ENCODE measurements around the gene ARF6.
"Not testable (repeated sequence)": the region's sequence is repeated elsewhere in the genome, so short reads cannot be mapped to it uniquely, and the experiment has no call there.

ARF6 gene

DNA sequence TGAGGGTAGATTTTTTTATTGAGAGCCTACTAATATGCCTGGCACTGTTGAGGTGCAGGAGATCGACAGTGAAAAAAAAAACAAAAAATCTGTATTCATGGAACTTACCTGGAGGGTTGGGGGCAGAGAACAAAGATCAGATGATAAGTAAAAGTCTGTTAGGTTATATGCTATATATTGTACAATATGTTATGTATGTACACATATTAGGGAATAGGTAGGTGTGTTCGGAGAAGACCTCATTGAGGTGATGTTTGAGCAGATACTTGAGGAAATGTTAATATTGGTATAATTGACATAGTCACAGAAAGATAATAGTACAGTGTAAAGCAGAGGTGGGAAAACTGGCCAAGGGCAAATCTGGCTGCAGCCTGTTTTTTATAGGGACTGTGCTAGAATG is 5.6 kb downstream of the ARF6 start:
- H3K4me3 ChIP-seq = peak overlapping the region in 3 of 7 experiments; percentile 3 to 87 (median 15)
- peak overlapping the region in 15 of 21 experiments; percentile 7 to 100 (median 65) for H3K27ac ChIP-seq

DNA sequence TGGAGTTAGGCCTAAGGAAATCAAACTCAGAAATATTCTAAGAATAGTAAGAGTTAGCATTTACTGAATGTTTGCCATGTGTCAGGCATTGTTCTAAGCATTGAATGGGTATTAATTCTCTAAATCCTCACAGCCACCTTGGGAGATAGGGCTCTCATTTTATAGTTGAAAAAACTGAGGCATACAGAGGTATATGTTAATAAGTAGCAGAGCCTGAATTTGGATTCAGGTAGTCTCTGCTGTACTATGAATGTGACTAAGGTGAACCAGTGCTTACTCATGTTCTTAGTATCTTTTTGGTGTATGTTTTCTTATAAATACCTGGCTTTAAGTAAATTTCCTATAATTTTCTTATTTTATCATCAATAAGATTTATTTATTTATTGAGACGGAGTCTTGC is 8.1 kb downstream of the ARF6 start:
- no peak overlapping the region for H3K4me3 ChIP-seq
- H3K27ac ChIP-seq = no peak overlapping the region

DNA sequence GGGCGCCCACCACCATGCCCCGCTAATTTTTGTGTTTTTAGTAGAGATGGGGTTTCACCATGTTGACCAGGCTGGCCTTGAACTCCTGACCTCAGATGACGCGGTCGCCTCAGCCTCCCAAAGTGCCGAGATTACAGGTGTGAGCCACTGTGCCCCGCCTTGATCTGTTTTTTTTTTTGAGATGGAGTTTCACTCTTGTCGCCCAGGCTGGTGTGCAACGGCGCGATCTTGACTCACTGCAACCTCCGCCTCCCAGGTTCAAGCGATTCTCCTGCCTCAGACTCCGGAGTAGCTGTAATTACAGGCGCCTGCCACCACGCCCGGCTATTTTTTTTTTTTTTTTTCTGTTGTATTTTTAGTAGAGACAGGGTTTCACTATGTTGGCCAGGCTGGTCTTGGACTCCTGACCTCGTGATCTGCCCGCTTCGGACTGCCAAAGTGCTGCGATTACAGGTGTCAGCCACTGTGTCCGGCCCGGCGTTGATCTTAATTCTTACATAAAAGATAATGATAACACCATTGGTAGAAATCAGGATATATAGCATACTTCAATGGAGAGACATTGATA is 9.9 kb downstream of the ARF6 start:
- H3K4me3 ChIP-seq, H3K27ac ChIP-seq: not testable (repeated sequence)

DNA sequence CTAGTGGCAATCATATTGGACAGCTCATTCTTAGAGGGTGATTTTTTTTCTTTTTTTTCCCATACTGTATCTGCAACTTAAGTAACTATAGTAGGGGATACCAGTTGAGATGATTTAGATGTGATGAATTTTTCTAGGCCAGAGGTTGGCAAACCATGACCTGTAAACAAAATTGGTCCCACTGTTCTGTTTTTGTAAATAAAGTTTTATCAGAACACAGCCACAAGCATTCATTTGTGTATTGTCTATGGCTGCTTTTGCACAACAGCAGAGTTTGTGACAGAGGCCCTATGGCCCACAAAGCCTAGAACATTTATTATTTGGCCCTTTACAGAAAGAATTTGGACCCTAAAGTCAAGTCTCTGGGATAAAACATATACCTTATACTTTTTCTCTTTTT is 11.4 kb downstream of the ARF6 start:
- Histone ChIP-seq H3K4me3 (no peak overlapping the region), H3K27ac (no peak overlapping the region)

DNA sequence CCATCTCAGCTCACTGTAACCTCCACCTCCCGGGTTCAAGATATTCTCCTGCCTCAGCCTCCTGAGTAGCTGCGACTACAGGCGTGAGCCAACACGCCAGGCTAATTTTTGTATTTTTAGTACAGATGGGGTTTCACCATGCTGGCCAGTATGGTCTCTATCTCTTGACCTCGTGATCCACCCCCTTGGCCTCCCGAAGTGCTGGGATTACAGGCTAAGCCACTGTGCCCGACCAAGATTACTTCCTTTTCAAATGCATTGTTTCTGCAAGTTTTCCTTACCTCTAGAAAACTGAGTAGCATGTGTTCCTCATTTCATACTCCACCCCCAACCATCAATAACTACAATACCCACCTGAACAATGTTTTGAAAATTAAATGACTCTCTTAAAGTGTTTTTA is 13.1 kb downstream of the ARF6 start:
- Histone ChIP-seq H3K4me3 (no peak overlapping the region), H3K27ac (peak overlapping the region in 8 of 21 experiments; percentile 19 to 85 (median 50))

DNA sequence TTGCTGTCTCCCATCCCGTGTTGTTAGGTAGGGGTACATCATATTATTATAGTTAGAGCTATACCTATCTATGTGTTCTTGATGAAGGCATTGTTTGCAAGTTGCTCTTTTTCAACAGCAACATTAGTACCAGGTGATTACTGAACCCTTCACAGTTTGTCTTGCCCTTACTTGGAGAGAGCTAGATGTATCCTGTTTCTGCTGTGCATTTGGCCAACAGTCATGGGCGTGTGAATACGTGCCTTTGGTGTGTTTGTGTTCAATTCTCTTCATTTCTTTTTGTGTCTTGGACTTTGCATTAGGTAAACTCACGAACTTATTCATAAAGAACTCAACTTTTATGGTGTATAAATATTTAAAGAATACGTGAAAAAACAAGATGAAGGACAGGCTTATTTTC is 14.3 kb downstream of the ARF6 start:
- Histone ChIP-seq H3K27ac (peak overlapping the region in 17 of 21 experiments; percentile 48 to 85 (median 69)), H3K4me3 (no peak overlapping the region)

DNA sequence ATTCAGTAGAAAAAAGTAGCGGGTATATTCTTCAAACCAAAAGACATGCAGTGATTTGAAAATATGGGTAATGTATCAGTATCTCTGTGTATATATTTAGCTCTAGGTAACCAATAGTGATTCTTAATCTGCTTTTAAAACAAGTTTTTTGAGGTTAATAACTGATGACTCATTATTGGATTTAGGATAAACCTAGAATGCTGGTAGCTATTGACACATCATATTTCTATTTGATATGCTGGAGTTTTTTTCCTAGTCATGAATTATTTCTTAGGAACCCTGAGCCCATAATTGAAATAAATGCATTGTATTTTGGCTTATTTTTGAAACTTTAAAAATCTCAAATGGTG is 15.5 kb downstream of the ARF6 start:
- no peak overlapping the region for H3K4me3 ChIP-seq
- H3K27ac ChIP-seq = peak overlapping the region in 20 of 21 experiments; percentile 36 to 86 (median 68)

DNA sequence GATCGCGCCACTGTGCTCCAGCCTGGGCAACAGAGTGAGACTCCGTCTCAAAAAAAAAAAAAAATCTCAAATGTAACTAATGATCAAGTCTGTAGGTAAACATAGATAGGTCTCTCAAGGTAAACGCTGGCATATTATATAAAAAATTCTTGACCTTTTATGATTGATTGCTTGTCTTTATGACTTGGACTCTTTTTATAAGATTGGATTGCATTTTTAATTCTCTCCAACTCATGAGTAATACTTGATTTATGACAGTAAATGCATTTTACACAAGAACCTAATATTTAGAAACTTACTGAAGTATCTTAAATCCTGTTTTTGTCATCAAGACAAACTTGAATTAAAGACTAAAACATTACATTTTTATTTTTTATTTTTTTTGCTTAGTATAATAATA is 16.1 kb downstream of the ARF6 start:
- H3K27ac ChIP-seq = peak overlapping the region in 3 of 21 experiments; percentile 62 to 86 (median 80)

DNA sequence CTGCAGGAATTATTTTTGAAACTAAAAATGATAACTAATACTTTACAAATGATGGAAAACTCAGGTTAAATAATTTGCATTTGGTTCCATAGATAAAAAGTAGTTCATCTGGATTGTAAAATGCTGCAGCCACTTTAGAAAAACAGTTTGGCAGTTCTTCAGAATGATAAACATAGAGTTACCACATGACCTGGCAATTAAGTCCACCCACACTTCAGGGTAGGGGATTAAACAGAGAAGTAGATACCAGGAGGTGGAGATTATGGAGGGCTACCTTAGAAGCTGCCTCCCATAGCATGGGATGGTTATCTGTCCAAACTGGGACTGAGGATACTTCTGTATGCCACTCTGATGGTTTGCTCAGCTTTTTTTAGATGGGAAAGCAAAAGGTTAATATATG is 22.2 kb downstream of the ARF6 start:
- Histone ChIP-seq H3K4me3 (no peak overlapping the region), H3K27ac (peak overlapping the region in 1 of 21 experiments; percentile 0)

More for the DNA sequence above, 16.1 kb downstream of the ARF6 start:
- no peak overlapping the region for H3K4me3 ChIP-seq

DNA sequence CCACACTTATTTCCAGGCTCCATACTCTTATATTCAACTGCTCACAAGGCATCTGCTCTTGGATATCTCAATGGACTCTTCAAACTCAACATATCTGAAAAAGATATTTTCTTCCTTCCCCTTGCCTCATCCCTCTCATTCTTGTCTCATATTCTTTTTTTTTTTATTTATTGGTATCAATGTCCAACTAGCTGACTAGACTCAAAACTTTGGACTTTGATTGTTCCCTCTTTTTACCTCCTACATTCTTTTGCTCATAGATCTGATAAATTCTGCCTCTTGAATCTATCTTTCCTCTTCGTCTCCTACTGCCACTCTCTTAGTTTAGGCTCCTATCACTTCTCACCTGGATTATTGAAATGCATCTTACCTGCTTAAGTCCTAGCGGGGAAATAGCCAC is 25.8 kb downstream of the ARF6 start:
- Histone ChIP-seq H3K27ac (no peak overlapping the region), H3K4me3 (no peak overlapping the region)

DNA sequence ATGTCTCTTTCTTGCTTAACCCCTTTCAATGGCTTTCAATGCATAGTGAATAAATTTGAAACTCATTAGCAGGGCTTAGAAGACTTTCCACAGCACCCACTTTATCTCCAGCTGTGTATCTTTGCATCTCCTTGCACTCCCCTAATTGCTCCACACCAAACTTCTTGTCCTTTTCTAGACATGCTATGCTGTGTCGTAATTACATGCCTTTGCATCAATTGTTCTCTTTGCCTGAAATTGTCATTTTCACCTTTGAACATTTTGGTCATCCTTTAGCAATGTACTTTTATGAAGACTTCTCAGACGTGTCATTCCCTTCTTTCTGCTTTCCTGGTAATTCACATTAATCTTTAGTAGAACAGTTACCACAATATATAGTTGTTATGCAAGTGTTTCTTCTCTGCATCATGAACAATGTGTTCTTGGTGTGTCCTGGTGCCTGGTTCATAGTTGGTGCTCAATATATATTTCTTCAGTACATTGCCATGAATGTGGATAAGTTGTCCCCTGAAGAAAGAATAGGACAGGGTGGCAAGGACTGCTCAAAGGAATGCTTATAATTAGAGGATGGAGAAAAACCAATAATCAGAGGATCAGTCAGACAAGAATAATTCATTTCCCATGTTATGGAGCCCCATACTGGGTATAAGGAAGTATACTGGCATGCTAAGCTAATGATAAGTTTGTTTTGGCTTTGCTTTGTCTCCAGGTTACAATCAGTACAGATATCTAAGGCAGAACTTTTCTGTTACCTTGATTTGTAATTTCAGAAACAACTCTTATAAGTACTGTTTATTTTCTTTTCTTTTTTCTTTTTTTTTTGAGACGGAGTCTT is 27.2 kb downstream of the ARF6 start:
- no peak overlapping the region for H3K27ac ChIP-seq
- no peak overlapping the region for H3K4me3 ChIP-seq

DNA sequence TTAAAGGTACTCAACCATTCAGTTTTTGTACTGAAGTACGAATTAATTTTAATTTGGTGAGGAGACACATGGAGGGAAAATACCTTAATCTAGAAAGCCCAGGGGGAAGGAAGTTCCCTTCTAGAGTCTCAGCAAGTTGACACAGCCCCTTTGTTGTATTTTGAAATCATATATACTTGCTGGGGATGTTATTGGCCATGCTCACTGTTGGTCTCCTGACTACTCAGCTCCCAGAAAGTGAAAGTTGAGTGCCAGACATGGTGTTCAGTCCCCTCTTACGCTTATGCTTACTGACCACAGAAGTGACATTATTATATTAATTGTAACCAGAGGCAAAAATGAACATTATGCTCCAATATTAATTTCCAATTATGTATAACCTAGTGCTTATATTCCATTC is 28.1 kb downstream of the ARF6 start:
- no peak overlapping the region for H3K4me3 ChIP-seq
- H3K27ac ChIP-seq = no peak overlapping the region

DNA sequence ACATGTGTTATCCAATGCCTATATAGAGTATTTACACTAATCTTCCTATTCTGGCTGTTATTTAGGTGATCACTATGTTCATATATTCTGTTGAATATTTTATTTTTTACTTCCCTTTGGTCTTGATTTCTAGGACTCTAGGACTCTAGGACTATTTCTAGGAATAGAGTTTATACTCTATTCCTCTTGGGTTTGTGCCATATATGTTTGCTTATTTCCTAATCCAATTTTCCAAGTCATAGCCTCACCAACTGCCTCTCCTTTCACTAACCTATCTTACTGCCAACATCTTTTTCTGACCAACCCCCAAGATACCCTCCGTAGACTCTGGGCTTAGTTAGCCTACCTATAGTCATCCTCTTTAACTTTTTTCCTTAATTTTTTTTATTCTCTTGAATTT is 28.5 kb downstream of the ARF6 start:
- Histone ChIP-seq H3K4me3 (no peak overlapping the region), H3K27ac (no peak overlapping the region)

DNA sequence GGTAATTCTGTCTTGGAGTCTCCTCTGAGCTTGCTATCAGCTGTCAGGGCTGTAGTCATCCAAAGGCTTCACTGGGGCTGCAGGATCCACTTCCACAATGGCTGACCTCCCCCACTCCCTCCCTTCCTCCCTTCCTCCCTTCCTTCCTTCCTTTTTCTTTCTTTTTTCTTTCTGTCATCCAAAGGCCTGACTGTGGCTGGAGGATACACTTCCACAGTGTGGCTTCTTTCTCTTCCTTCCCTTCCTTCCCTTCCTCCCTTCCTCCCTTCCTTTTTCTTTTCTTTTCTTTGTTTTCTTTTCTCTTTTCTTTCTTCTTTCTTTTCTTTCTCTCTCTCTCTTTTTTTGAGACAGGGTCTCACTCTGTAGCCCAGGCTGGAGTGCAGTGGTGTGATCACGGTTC is 30.6 kb downstream of the ARF6 start:
- no peak overlapping the region for H3K4me3 ChIP-seq

DNA sequence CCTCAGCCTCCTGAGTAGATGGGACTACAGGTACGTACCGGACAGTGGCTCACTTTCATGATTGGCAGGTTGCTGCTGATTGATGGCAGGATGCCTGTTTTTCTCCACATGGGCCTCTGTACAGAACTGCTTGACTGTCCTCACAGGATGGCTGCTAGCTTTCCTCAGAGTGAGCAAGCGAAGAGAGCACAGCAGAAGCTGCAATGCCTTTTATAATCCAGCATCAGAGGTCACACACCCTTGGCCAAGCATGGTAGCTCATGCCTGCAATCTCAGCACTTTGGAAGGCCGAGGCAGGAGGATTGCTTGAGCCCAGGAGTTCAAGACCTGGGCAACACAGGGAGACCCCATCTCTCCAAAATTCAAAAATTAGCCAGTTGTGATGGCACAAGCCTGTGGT is 31.0 kb downstream of the ARF6 start:
- no peak overlapping the region for H3K4me3 ChIP-seq

More for the DNA sequence above, 30.6 kb downstream of the ARF6 start:
- H3K27ac ChIP-seq = no peak overlapping the region

DNA sequence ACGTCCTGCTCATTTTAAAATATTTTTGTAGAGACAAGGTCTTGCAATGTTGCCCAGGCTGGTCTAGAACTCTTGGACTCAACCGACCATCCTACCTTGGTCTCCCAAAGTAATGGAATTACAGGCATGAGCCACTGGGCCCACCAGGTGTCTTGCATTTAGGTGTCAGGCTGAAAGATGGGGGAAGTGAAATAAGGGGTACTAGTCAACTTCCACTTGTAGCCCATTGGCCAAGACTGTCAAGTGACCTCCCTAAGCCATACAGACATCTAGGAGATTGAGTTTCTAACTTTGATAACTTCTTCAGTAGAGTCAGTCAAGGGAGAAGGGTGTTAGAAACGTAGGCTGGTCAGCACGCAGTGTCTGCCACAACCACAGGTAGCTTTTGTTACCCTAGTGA is 32.0 kb downstream of the ARF6 start:
- Histone ChIP-seq H3K27ac (no peak overlapping the region), H3K4me3 (no peak overlapping the region)

More for the DNA sequence above, 31.0 kb downstream of the ARF6 start:
- H3K27ac ChIP-seq = no peak overlapping the region

DNA sequence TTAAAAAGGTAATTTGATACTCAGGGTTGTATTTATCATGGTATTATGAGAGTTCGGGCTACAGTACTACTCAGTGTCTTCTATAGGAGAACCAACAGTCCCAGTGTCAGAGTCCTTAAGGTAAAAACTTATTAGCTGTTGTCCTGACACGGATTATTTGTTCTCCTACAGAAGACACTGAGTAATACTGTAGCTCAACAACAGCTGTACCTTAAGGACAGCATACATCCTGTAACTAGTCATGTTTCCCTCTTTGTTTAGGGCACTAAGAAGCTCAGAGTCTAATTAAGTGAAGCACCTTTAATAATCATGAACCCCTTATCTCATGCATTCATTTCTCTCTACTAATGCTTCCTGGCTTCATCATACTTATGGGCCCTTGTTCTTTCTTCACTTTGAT is 33.9 kb downstream of the ARF6 start:
- Histone ChIP-seq H3K4me3 (no peak overlapping the region), H3K27ac (no peak overlapping the region)

DNA sequence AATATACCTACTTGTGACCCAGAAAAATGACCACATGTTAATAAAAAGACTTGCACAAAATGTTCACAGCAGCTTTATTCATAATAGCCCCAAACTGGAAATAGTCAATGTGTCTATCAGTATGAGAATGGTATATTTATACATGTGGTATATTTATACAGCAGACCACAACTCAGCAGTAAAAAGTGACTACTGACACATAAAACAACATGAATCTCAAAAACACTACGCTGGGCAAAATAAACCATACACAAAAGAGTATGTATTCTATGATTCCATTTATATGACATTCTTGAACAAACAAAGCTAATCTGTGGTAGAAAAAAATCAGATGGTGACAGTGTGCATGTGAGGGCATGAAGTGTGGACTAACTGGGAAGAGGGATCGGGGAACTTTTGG is 35.1 kb downstream of the ARF6 start:
- Histone ChIP-seq H3K27ac (no peak overlapping the region), H3K4me3 (no peak overlapping the region)

DNA sequence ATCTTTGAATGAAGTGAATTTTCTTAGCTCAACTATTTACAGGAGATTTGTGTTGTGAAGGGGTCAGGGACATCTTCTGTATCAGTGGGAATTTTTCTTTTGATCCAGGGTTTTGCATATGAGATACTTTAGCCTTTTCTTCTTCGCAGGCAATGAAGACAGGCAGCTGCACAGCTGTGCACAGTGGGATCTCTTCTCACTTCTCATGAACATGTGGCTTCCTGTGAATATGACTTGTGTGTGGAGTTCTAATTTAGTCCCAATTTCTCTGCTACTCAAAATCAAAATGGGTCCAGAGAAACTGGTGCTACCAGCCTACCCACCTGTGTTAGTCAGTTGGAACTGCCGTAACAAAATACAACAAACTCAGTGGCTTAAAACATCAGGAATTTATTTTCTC is 37.8 kb downstream of the ARF6 start:
- Histone ChIP-seq H3K4me3 (no peak overlapping the region), H3K27ac (peak overlapping the region in 1 of 21 experiments; percentile 51)

DNA sequence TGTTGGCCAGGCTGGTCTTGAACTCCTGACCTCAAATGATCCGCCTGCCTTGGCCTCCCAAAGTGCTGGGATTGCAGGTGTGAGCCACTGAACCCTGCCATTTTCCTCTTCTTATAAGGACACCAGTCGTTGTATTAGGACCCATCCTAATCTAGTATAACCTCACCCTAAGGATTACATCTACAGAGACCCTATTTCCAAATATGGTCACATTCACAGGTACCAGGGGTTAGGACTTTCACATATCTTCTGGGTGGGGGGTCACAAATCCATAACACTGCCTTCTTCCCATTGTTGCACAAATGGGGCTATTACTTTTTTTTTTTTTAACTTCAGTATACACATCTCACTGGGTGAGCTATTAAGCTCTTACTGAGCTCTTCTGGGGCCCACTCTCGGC is 38.6 kb downstream of the ARF6 start:
- H3K4me3 ChIP-seq = no peak overlapping the region
- no peak overlapping the region for H3K27ac ChIP-seq

DNA sequence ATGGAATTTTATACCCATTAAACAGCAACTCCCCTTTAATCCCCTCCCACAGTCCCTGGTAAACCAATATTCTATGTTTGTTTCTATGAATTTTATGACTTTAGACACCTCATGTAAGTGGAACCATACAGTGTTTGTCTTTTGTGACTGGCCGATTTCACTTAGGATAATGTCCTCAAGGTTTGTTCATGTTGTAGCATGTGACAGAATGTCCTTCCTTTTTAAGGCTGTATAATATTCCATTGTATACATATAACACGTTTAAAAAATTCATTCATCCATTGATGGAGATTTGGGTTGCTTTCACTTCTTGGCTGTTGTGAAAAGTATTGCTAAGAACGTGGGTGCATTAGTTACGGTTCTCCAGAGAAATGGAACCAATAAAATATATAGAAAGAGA is 40.2 kb downstream of the ARF6 start:
- no peak overlapping the region for H3K27ac ChIP-seq
- H3K4me3 ChIP-seq = no peak overlapping the region

DNA sequence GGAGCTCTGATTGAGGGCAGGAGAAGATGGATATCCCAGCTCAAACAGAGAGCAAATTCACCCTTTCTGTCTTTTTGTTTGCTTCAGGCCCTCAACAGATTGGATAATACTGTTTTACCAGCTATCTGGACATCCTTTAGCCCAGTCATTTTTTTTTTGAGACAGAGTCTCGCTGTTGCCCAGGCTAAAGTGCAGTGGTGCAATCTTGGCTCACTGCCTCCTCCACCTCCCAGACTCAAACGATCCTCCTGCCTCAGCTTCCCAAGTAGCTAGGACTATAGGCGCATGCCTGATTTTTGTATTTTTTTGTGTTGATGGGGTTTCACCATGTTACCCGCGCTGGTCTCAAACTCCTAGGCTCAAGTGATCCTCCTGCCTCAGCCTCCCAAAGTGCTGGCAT is 40.8 kb downstream of the ARF6 start:
- Histone ChIP-seq H3K4me3 (no peak overlapping the region), H3K27ac (no peak overlapping the region)

Data from skin epidermis (tissue), 12 donors.